Endothelial cell of umbilical vein (primary cell): Measurements from ENCODE around the gene LRRC10B. TPM values are rescaled to one million over a fixed set of nuclear protein-coding genes. Genes with fewer than 3 reads are reported as not detected.

Experiments
- BruUV-seq: library from RNA; stranded (reverse); fragments of 400-500 nt; replicated peaks from 2 replicates; lab custom pipeline; 2021; lab: Mats Ljungman, UMichigan
- CTCF ChIA-PET: fragments of 300-600, 350-600 bp; sonication (Branson Sonifier 250); formaldehyde crosslinking; loops from one replicate; lab custom pipeline; 2021; ENCODE audit warnings: antibody characterized with exemption, inconsistent platforms; lab: Charles Lee
- POLR2A ChIA-PET: fragments of 300-600, 350-600 bp; sonication (Branson Sonifier 250); formaldehyde crosslinking; loops from one replicate; lab custom pipeline; 2021; ENCODE audit warnings: antibody characterized with exemption, inconsistent platforms; lab: Charles Lee
- DNase-seq: peaks from one replicate; pipeline ENCODE4 v3.0.0-alpha.2; 2011; ENCODE audit warnings: low read depth, low spot score
- FAIRE-seq: peaks from 2 replicates; lab custom pipeline; 2011; peaks lifted over from hg19 to GRCh38; lab: Jason Lieb, UNC
- H2AFZ ChIP-seq: 2 replicates; pipeline ENCODE4 v1.6.0; 2012; ENCODE audit warnings: low read depth, low read length, control low read depth, inconsistent platforms
- H3K27ac ChIP-seq: 2 replicates; pipeline ENCODE4 v1.5.1; 2011; ENCODE audit warnings: low read depth, mild to moderate bottlenecking, control low read depth, low read length, moderate library complexity; ENCODE audit not compliant: insufficient read depth
- H3K27me3 ChIP-seq, 2 experiments: 2 replicates each; pipeline versions ENCODE4 v1.6.0 to v1.6.1; 2011; ENCODE audit warnings: low read length in 2 of 2, mixed read lengths in 1 of 2; ENCODE audit not compliant: control insufficient read depth in 2 of 2, insufficient read depth in 2 of 2
- H3K36me3 ChIP-seq, 2 experiments: 2 replicates in 1 of 2; 3 replicates in 1 of 2; pipeline ENCODE4 v1.5.1; 2011; ENCODE audit warnings: low read length in 2 of 2, mild to moderate bottlenecking in 1 of 2, moderate library complexity in 1 of 2; ENCODE audit not compliant: control insufficient read depth in 2 of 2, insufficient read depth in 2 of 2; ENCODE audit errors: extremely low read depth in 1 of 2
- H3K4me1 ChIP-seq: 3 replicates; pipeline ENCODE4 v1.5.1; 2011; ENCODE audit warnings: mild to moderate bottlenecking, low read length; ENCODE audit not compliant: control insufficient read depth, insufficient read depth; ENCODE audit errors: extremely low read depth
- H3K4me2 ChIP-seq: 2 replicates; pipeline ENCODE4 v1.6.1; 2011; ENCODE audit warnings: low read length, control low read depth, mixed read lengths; ENCODE audit not compliant: insufficient read depth
- H3K4me3 ChIP-seq, 3 experiments: fragments of 200-600 bp in 1 of 3; sonication (generic), shearing (Covaris generic) in 1 of 3; replicated peaks in 1 of 3; 2 replicates each; pipeline ENCODE4 v1.5.1; 2011 to 2016; ENCODE audit warnings: control low read depth in 3 of 3, low read length in 3 of 3, mild to moderate bottlenecking in 2 of 3, inconsistent platforms in 1 of 3, low read depth in 1 of 3, moderate library complexity in 1 of 3; ENCODE audit not compliant: insufficient read depth in 1 of 3
- H3K79me2 ChIP-seq: 2 replicates; pipeline ENCODE4 v1.6.0; 2012; ENCODE audit warnings: low read length, inconsistent platforms; ENCODE audit not compliant: control insufficient read depth, insufficient read depth
- H3K9ac ChIP-seq: replicated peaks from 2 replicates; pipeline ENCODE3; 2011; ENCODE audit warnings: low read length, control low read depth; ENCODE audit not compliant: insufficient read depth; ENCODE audit errors: extremely low read depth
- H3K9me1 ChIP-seq: replicated peaks from 3 replicates; pipeline ENCODE4 v1.6.0; 2011; ENCODE audit warnings: mild to moderate bottlenecking, low read length; ENCODE audit not compliant: control insufficient read depth, insufficient read depth; ENCODE audit errors: extremely low read depth
- H3K9me3 ChIP-seq: replicated peaks from 2 replicates; pipeline ENCODE4 v1.5.1; 2012; ENCODE audit warnings: low read length, inconsistent platforms; ENCODE audit not compliant: control insufficient read depth, insufficient read depth
- H4K20me1 ChIP-seq: replicated peaks from 2 replicates; pipeline ENCODE3; 2011; ENCODE audit warnings: mild to moderate bottlenecking, low read length; ENCODE audit not compliant: control insufficient read depth, insufficient read depth; ENCODE audit errors: extremely low read depth
- EZH2 ChIP-seq: IDR thresholded peaks from 2 replicates; pipeline ENCODE4 v1.6.1; 2012; ENCODE audit warnings: borderline replicate concordance, low read depth, mild to moderate bottlenecking, moderate library complexity, low read length, inconsistent platforms; ENCODE audit not compliant: severe bottlenecking
- FOS ChIP-seq: IDR thresholded peaks from 2 replicates; pipeline ENCODE4 v1.6.1; 2011; ENCODE audit warnings: mild to moderate bottlenecking, low read length, moderate library complexity, borderline replicate concordance; ENCODE audit not compliant: insufficient read depth
- GATA2 ChIP-seq: IDR thresholded peaks from 2 replicates; pipeline ENCODE4 v1.7.0; 2011; ENCODE audit warnings: low read depth, mild to moderate bottlenecking, moderate library complexity, mixed read lengths, low read length; ENCODE audit not compliant: insufficient read length, insufficient read depth
- JUN ChIP-seq: IDR thresholded peaks from 2 replicates; pipeline ENCODE4 v1.6.1; 2011; ENCODE audit warnings: borderline replicate concordance, low read depth; ENCODE audit not compliant: insufficient read length, insufficient read depth
- MYC ChIP-seq: IDR thresholded peaks from one replicate; pipeline ENCODE4 v1.6.1; 2011; ENCODE audit warnings: mild to moderate bottlenecking, low read depth, low read length
- POLR2A ChIP-seq: IDR thresholded peaks from 2 replicates; pipeline ENCODE4 v1.6.1; 2012; ENCODE audit warnings: low read depth, mild to moderate bottlenecking, control low read depth, low read length
- POLR2AphosphoS5 ChIP-seq: IDR thresholded peaks from 2 replicates; pipeline ENCODE4 v1.6.1; 2012; ENCODE audit warnings: low read depth, mild to moderate bottlenecking, control low read depth, low read length, moderate library complexity; ENCODE audit not compliant: insufficient read depth
- dilution Hi-C: fragments of 300-500 bp; cut with MboI; formaldehyde crosslinking; loops from one replicate; pipeline ENCODE4 v1.15.0; 2019; ENCODE audit warnings: low sequenced_read_pairs; ENCODE audit not compliant: extremely low pct_ligation_motif_present
- intact Hi-C: fragments of 100-400 bp; cut with micrococcal nuclease; formaldehyde crosslinking; loops from one replicate; pipeline ENCODE4 v1.10.0; 2022
- polyA plus RNA-seq, 4 experiments: library from polyadenylated mRNA; depleted of rRNA in 3 of 4; stranded (reverse) in 3 of 4; unstranded in 1 of 4; fragments of >200 nt; gene quantifications; 2 replicates each; pipeline versions ENCODE4 v1.2.1 to v1.2.3, GENCODE V29; 2011 to 2012; ENCODE audit warnings: missing spikeins in 1 of 4
- total RNA-seq: library from RNA; stranded (reverse); gene quantifications from 2 replicates; pipeline ENCODE4 v1.2.3, GENCODE V29; 2021
- TF ChIP-seq, protein P1 (sequence below), 2 donors: IDR thresholded peaks; 1 replicate in 1 of 2; 2 replicates in 1 of 2; pipeline ENCODE4 v1.5.1; 2011; ENCODE audit warnings: low read length in 2 of 2, mild to moderate bottlenecking in 2 of 2, moderate library complexity in 2 of 2, control low read depth in 1 of 2, inconsistent platforms in 1 of 2, low read depth in 1 of 2; ENCODE audit not compliant: insufficient read depth in 1 of 2; ENCODE audit errors: extremely low read depth in 1 of 2
- TF ChIP-seq, protein P2 (sequence below): IDR thresholded peaks from 2 replicates; pipeline ENCODE4 v1.6.1; 2011; ENCODE audit not compliant: insufficient read depth, insufficient read length

LRRC10B gene
- total and polyA plus RNA-seq, 2 donors (not counting 3 experiments of a cell fraction or from before 2014, with no cell fraction given), result not detected

DNA sequence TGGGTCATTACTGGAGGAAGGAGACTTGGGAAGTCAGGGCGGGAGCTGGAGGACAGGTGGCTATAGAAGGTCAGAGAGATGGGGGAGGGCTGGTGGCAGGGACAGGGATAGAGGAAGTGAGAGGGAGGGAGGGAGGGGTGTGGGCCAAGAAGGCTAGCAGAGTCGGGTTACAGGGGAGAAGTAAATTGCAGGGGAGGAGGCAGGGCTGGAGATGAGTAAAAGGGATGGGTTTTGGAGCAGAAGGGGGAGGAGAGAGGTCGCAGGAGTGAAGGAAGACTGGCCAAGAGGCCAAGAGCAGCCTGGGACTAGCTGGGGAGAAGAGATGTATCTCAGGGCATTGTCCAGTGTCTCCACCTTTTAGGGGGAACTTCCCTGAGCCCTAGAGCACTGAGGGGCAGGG, 33.0 kb downstream of the LRRC10B start:
- no TSS peak for BruUV-seq
- no peaks in the 10 kb centered on the region for H3K36me3 ChIP-seq
- H3K9ac ChIP-seq, result no peak overlapping the region
- no peak overlapping the region for H3K4me2 ChIP-seq
- H4K20me1 ChIP-seq, result no peaks in the 10 kb centered on the region
- H3K4me3 ChIP-seq, result no peak overlapping the region
- no peak for TF ChIP-seq POLR2AphosphoS5
- no peak for TF ChIP-seq GATA2
- TF ChIP-seq MYC, result no peak
- TF ChIP-seq FOS, result no peak
- TF ChIP-seq, protein P1, sequence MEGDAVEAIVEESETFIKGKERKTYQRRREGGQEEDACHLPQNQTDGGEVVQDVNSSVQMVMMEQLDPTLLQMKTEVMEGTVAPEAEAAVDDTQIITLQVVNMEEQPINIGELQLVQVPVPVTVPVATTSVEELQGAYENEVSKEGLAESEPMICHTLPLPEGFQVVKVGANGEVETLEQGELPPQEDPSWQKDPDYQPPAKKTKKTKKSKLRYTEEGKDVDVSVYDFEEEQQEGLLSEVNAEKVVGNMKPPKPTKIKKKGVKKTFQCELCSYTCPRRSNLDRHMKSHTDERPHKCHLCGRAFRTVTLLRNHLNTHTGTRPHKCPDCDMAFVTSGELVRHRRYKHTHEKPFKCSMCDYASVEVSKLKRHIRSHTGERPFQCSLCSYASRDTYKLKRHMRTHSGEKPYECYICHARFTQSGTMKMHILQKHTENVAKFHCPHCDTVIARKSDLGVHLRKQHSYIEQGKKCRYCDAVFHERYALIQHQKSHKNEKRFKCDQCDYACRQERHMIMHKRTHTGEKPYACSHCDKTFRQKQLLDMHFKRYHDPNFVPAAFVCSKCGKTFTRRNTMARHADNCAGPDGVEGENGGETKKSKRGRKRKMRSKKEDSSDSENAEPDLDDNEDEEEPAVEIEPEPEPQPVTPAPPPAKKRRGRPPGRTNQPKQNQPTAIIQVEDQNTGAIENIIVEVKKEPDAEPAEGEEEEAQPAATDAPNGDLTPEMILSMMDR (IDR thresholded peaks at IDR 0.05; ENCODE audit: extremely low read depth in 1 of 2, insufficient read depth in 1 of 2, low read depth in 1 of 2, low read length in 2 of 2), result no peak
- TF ChIP-seq JUN, result no peak
- TF ChIP-seq POLR2A, result no peak
- TF ChIP-seq, protein P2, sequence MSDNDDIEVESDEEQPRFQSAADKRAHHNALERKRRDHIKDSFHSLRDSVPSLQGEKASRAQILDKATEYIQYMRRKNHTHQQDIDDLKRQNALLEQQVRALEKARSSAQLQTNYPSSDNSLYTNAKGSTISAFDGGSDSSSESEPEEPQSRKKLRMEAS, result no peak
- TF ChIP-seq EZH2, result no peak
- intact Hi-C loops (no loop called here), dilution Hi-C loops (no loop called here)
- H2AFZ ChIP-seq, result no peak overlapping the region
- ChIA-PET CTCF (interaction anchor here (1.6 to 1.8 kb wide), 2 partner anchors 10 to 25 kb away, joined by 4 to 5 read pairs; no protein-coding TSS in a partner anchor), POLR2A (no interaction called here)
- no peak overlapping the region for H3K27ac ChIP-seq
- no peaks in the 10 kb centered on the region for H3K79me2 ChIP-seq
- H3K9me1 ChIP-seq, result no peaks in the 10 kb centered on the region
- no peaks in the 10 kb centered on the region for H3K9me3 ChIP-seq
- H3K4me1 ChIP-seq, result no peaks in the 10 kb centered on the region
- no peak for DNase-seq
- no peaks in the 10 kb centered on the region for H3K27me3 ChIP-seq
- FAIRE-seq, result no peak
